ENCODE measurements around the gene TMEM253.

Gene TMEM253

GRCh38 chr14:21145437-21145836, 44.6 kb downstream of the TMEM253 start:
- no peak for TF ChIP-seq CTCF (IDR thresholded peaks at IDR 0.05; ENCODE audit: low read depth, low read length)
- no peaks in the 10 kb centered on the region for H3K4me1 ChIP-seq
- DNase-seq: no peak
- peaks cover 24% of the 10 kb centered on the region for H3K27me3 ChIP-seq
- H3K36me3 ChIP-seq: no peaks in the 10 kb centered on the region
- H3K9me3 ChIP-seq: no peaks in the 10 kb centered on the region
- H3K4me3 ChIP-seq (ENCODE audit: low read depth, low read length): no peak overlapping the region

GRCh38 chr14:21149641-21150367, 48.9 kb downstream of the TMEM253 start:
- Histone ChIP-seq H3K4me1 (no peaks in the 10 kb centered on the region), H3K4me3 (ENCODE audit: low read depth, low read length) (no peak overlapping the region), H3K27me3 (peaks cover 25% of the 10 kb centered on the region), H3K36me3 (no peaks in the 10 kb centered on the region), H3K9me3 (no peaks in the 10 kb centered on the region)
- no peak for DNase-seq
- no peak for TF ChIP-seq CTCF (IDR thresholded peaks at IDR 0.05; ENCODE audit: low read depth, low read length)
